GM18505 (cell line): ENCODE measurements around the gene IFITM10.

ENCODE experiments used
- ATAC-seq: cut with Tn5 transposase; IDR thresholded peaks from one replicate; pipeline ENCODE4 v1.9.1; 2021; ENCODE audit not compliant: unreplicated experiment
- POLR2A ChIP-seq: IDR thresholded peaks from 4 replicates; pipeline ENCODE4 v1.6.1; 2011; ENCODE audit warnings: borderline replicate concordance; ENCODE audit not compliant: insufficient read depth, insufficient read length; ENCODE audit errors: extremely low read depth

The IFITM10 gene

DNA sequence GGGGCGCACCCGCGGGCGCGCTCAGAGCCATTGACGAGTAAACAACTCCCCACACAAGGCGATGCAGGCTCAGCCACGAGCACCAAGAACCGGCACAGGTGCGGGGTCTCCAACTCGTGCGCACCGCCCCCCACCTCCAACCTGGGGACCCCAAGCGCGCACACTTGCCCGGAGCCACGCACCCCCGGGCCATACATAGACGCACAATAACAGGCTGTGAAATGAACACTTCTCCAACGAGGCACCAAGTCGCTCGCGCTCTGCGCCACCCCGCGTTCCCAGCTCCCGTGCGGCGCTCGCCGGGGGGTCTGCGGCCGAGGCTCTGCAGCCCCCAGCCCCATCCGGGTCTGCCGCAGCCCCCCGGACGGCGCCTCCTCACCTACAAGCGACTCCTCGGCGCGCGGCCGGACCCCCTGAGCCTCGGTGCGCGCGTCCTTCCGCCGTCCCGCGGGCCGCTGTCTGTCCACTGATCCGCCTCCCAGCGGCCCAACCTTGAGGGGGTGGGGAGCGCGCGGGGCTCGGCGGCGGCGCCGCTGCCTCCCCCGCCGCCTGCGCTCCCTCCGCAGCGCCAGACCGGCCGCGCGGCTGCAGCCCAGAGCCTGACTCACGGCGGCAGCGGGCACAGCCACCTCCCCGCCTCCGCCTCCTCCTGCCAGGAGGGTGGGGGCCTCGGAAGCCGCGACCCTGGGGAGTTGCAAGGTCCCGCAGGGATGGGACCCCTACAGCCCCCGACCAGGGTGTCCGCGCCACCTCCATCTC lies 1.6 kb downstream of the IFITM10 start:
- ATAC-seq, result no peak
- no peak for TF ChIP-seq POLR2A

DNA sequence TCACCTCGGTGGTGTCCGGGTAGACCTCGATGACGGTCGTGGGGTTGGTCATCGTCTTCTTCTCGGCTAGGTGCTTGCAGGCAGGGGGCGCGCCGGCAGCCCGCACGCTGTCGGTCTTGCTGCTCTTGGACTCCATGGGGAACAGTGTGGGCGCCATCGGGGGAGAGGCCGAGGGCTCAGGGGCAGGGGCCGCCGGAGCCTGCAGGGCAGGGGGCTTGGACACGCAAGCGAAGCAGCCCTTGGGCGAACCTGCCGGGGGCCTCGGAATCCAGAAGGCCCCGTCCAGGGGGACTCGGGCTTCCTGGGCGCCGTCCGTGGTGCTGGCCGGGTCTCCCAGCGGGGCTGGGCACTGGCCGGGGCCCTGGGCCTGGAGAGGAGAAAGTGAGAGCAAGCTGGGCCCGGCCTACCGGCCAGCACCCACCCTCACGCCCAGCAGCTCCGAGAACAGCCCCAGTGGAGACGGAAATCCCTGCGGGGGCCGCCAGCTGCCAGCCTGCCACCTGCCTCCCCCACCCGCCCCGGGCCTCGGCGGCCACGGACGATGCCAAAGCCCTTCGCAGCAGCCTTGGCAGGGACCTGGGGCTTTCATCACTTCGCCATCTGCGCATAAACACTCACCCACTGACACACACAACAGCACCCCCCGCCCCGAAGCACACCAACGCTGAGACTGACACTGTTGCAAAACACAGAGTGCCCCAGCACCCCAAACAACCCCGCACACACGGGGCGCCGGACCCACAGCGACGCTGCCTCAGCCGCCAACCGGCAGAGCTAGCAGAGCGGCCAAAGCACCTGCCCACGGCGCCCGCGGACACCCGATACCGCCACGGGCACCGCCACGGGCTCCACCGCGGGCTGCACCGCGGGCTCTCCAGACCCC lies 2.4 kb downstream of the IFITM10 start:
- no peak for ATAC-seq

GRCh38 chr11:1746956-1747752 lies 3.2 kb downstream of the IFITM10 start:
- TF ChIP-seq POLR2A, result no peak
- ATAC-seq, result no peak

More for the DNA sequence above, 2.4 kb downstream of the IFITM10 start:
- no peak for TF ChIP-seq POLR2A

GRCh38 chr11:1746511-1746931 lies 3.9 kb downstream of the IFITM10 start:
- ATAC-seq, result no peak
- TF ChIP-seq POLR2A, result no peak

DNA sequence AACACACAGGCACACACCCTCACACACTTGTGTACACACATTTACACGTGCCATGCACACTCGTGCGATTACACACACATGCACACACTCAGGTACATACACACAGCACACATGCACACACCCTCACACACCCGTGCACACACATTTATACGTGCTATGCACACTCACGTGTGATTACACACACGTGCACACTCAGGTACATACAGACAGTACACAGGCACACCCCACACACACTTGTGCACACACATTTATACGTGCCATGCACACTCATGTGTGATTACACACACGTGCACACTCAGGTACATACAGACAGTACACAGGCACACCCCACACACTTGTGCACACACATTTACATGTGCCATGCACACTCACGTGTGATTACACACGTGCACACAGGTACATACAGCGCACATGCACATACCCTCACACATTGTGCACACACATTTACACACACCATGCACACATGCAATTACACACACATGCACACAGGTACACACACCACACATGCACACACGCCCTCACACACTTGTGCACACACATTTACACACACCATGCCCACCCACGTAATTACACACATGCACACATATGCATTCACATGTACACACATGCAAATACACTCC lies 4.6 kb downstream of the IFITM10 start:
- TF ChIP-seq POLR2A, result no peak
- ATAC-seq, result no peak

- no peak for ATAC-seq
- no peak for TF ChIP-seq POLR2A
These were observed 5.3 kb downstream of the IFITM10 start for GRCh38 chr11:1744891-1745700.

- no peak for ATAC-seq
- no peak for TF ChIP-seq POLR2A
These were observed 6.1 kb downstream of the IFITM10 start for GRCh38 chr11:1744137-1744886.

GRCh38 chr11:1743585-1744136 lies 6.7 kb downstream of the IFITM10 start:
- ATAC-seq, result no peak
- TF ChIP-seq POLR2A, result no peak

GRCh38 chr11:1742869-1743584 lies 7.4 kb downstream of the IFITM10 start:
- TF ChIP-seq POLR2A, result no peak
- no peak for ATAC-seq

DNA sequence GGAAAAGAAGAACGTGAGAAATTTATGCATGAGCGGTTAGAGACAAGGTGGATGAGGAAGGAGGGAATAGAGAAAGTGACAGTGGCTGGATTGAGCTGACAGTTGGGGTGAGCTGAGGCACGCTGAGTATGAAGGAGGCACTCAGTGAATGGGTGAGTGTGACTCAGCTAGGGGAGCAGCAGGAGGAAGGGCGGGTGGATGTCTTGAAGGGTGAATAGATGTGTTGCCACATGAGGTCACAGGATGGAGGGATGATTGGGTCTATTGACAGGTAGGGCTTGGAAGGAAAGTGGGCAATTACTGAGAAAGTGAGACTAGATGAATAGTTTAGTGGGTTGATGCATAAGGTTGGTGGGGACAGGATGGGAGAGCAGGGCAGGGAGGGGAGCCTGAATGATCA lies 8.0 kb downstream of the IFITM10 start:
- no peak for TF ChIP-seq POLR2A
- no peak for ATAC-seq

DNA sequence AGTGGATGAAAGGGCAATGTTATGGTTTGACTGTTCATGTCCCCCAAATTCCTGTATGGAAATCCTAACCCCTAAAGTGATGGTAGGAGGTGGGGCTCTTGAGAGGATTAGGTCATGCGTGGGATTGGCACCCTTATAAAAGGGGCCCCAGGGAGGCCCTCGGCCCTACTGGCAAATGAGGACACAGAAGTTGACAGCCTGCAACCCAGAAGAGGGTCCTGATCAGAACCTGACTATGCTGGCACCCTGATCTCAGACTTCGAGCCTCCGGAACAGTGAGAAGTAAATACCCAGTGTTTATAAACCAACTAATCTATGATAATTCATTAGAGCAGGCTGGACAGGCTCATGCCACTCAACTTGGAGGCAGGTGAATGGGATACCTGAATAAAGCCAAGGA lies 8.7 kb downstream of the IFITM10 start:
- no peak for ATAC-seq
- TF ChIP-seq POLR2A, result no peak
